GM23338 (cell line): ENCODE results near the gene B4GAT1. TPM values are rescaled to one million over a fixed set of nuclear protein-coding genes. Genes with fewer than 3 reads are reported as not detected.

Source experiments
- ATAC-seq: fragments of 200-7000 bp; cut with Tn5 transposase; 3 replicates; pipeline ENCODE4 v1.9.1; 2020
- DNase-seq: peaks from one replicate; pipeline ENCODE4 v3.0.0-alpha.2; 2015; ENCODE audit warnings: low spot score
- H2AFZ ChIP-seq: fragments of 200-600 bp; sonication (generic); 2 replicates; pipeline ENCODE4 v1.8.0; 2016; ENCODE audit warnings: antibody characterized with exemption, mild to moderate bottlenecking, moderate library complexity
- H3F3A ChIP-seq: fragments of 200-600 bp; sonication (generic); replicated peaks from 2 replicates; pipeline ENCODE4 v1.8.0; 2017; ENCODE audit warnings: antibody characterized with exemption, mixed run types, low read depth
- H3K27ac ChIP-seq: fragments of 200-600 bp; sonication (generic); 2 replicates; pipeline ENCODE4 v1.6.1; 2016; ENCODE audit warnings: low read depth
- H3K27me3 ChIP-seq: fragments of 200-600 bp; sonication (generic); 2 replicates; pipeline ENCODE4 v1.8.0; 2016; ENCODE audit warnings: mild to moderate bottlenecking, mixed run types, moderate library complexity; ENCODE audit not compliant: insufficient read depth
- H3K36me3 ChIP-seq: fragments of 200-600 bp; sonication (generic); 2 replicates; pipeline ENCODE4 v1.8.0; 2016; ENCODE audit warnings: mild to moderate bottlenecking; ENCODE audit not compliant: insufficient read depth
- H3K4me1 ChIP-seq: fragments of 200-600 bp; sonication (generic); 2 replicates; pipeline ENCODE4 v1.8.0; 2016; ENCODE audit warnings: mild to moderate bottlenecking, moderate library complexity; ENCODE audit not compliant: insufficient read depth
- H3K4me2 ChIP-seq: fragments of 200-600 bp; sonication (generic); 2 replicates; pipeline ENCODE4 v1.7.1; 2017; ENCODE audit warnings: mixed run types
- H3K4me3 ChIP-seq: fragments of 200-600 bp; sonication (generic); 2 replicates; pipeline ENCODE4 v1.6.1; 2016; ENCODE audit warnings: mixed run types
- H3K79me2 ChIP-seq: fragments of 200-600 bp; sonication (generic); replicated peaks from 2 replicates; pipeline ENCODE4 v1.8.0; 2017; ENCODE audit warnings: mild to moderate bottlenecking; ENCODE audit not compliant: insufficient read depth
- H3K9me2 ChIP-seq: fragments of 200-600 bp; sonication (generic); 2 replicates; pipeline ENCODE4 v1.8.0; 2017; ENCODE audit not compliant: insufficient read depth
- H4K20me1 ChIP-seq: fragments of 200-600 bp; sonication (generic); replicated peaks from 2 replicates; pipeline ENCODE4 v1.8.0; 2017; ENCODE audit warnings: mild to moderate bottlenecking; ENCODE audit not compliant: insufficient read depth
- H3K27ac Mint-ChIP-seq: 2 replicates; pipeline ENCODE4 v1.8.0; 2020; ENCODE audit warnings: inconsistent platforms, mild to moderate bottlenecking, moderate library complexity, mixed read lengths
- H3K27me3 Mint-ChIP-seq: 3 replicates; pipeline ENCODE4 v1.8.0; 2022; ENCODE audit warnings: low read depth, mild to moderate bottlenecking, moderate library complexity, mixed read lengths, inconsistent platforms; ENCODE audit not compliant: insufficient read depth, poor library complexity
- H3K36me3 Mint-ChIP-seq: 3 replicates; pipeline ENCODE4 v1.8.0; 2021; ENCODE audit warnings: low read depth, mild to moderate bottlenecking, inconsistent platforms, moderate library complexity, mixed read lengths
- H3K4me1 Mint-ChIP-seq: 3 replicates; pipeline ENCODE4 v1.8.0; 2020; ENCODE audit warnings: mild to moderate bottlenecking, inconsistent platforms, mixed read lengths
- H3K4me3 Mint-ChIP-seq: 3 replicates; pipeline ENCODE4 v1.8.0; 2021; ENCODE audit warnings: moderate library complexity, mild to moderate bottlenecking, inconsistent platforms, mixed read lengths
- H3K9me3 Mint-ChIP-seq: 3 replicates; pipeline ENCODE4 v1.8.0; 2020; ENCODE audit warnings: moderate library complexity, mild to moderate bottlenecking, inconsistent platforms, mixed read lengths
- CREB1 ChIP-seq: fragments of 250-450 bp; sonication (Bioruptor Pico); IDR thresholded peaks from 2 replicates; pipeline ENCODE4 v1.5.0; 2020; ENCODE audit warnings: low read depth, mild to moderate bottlenecking, moderate library complexity
- CTCF ChIP-seq, 2 experiments: fragments of 200-600 bp in 1 of 2; sonication (generic) in 1 of 2; conservative IDR thresholded peaks; 2 replicates each; pipeline versions ENCODE4 v1.5.1 to v1.6.1; 2016 to 2017; ENCODE audit warnings: antibody characterized with exemption in 2 of 2, low read depth in 2 of 2, mild to moderate bottlenecking in 2 of 2, moderate library complexity in 1 of 2
- ETS1 ChIP-seq: IDR thresholded peaks from 2 replicates; pipeline ENCODE4 v1.6.1; 2016; ENCODE audit warnings: antibody characterized with exemption
- EZH2 ChIP-seq: fragments of 200-600 bp; sonication (generic); IDR thresholded peaks from one replicate; pipeline ENCODE4 v1.8.0; 2017; ENCODE audit warnings: antibody characterized with exemption, mild to moderate bottlenecking, low read depth; ENCODE audit not compliant: unreplicated experiment
- EZH2phosphoT487 ChIP-seq: fragments of 200-600 bp; sonication (generic); IDR thresholded peaks from one replicate; pipeline ENCODE4 v1.8.1; 2018; ENCODE audit warnings: antibody characterized with exemption; ENCODE audit not compliant: unreplicated experiment
- JUNB ChIP-seq: IDR thresholded peaks from one replicate; pipeline ENCODE4 v1.6.1; 2016; ENCODE audit warnings: antibody characterized with exemption; ENCODE audit not compliant: unreplicated experiment
- POLR2AphosphoS5 ChIP-seq: IDR thresholded peaks from 2 replicates; pipeline ENCODE4 v1.6.1; 2016; ENCODE audit warnings: antibody characterized with exemption, low read depth
- REST ChIP-seq: IDR thresholded peaks from one replicate; pipeline ENCODE4 v1.6.1; 2018; ENCODE audit warnings: antibody characterized with exemption; ENCODE audit not compliant: unreplicated experiment
- STAT1 ChIP-seq: IDR thresholded peaks from one replicate; pipeline ENCODE4 v1.6.1; 2016; ENCODE audit warnings: antibody characterized with exemption; ENCODE audit not compliant: unreplicated experiment
- ZNF114 ChIP-seq: fragments of 250-450 bp; sonication (Bioruptor Pico); IDR thresholded peaks from 2 replicates; pipeline ENCODE4 v1.5.0; 2020; ENCODE audit warnings: mild to moderate bottlenecking, moderate library complexity
- ZNF331 ChIP-seq: fragments of 250-450 bp; sonication (Bioruptor Pico); IDR thresholded peaks from 2 replicates; pipeline ENCODE4 v1.5.0; 2020; ENCODE audit warnings: low read depth, mild to moderate bottlenecking, moderate library complexity
- ZNF462 ChIP-seq: fragments of 250-450 bp; sonication (Bioruptor Pico); IDR thresholded peaks from 2 replicates; pipeline ENCODE4 v1.5.0; 2020; ENCODE audit warnings: mild to moderate bottlenecking, moderate library complexity
- polyA plus RNA-seq: library from polyadenylated mRNA; unstranded; fragments of >200 nt; fragmentation: Nextera tagmentation; extraction: Ambion mirVana; gene quantifications from 2 replicates; pipeline ENCODE4 v1.2.1, GENCODE V29; 2016
- total RNA-seq: library from RNA; depleted of rRNA; stranded (reverse); fragments of >200 nt; shearing (Covaris generic); gene quantifications from 2 replicates; pipeline ENCODE4 v1.2.3, GENCODE V29; 2014

B4GAT1 gene
- total and polyA plus RNA-seq, 2 experiments from 2014 or later: 23.5 to 41.9 TPM

GRCh38 chr11:66314561-66315497 lies 32.6 kb downstream of the B4GAT1 start:
- H3K4me1 ChIP-seq: peaks cover 32% of the 10 kb centered on the region
- no peak overlapping the region for H2AFZ ChIP-seq
- H3K27me3 Mint-ChIP-seq: peaks cover 26% of the 10 kb centered on the region
- DNase-seq: no peak
- H3F3A ChIP-seq: peaks cover 16% of the 10 kb centered on the region; the same call in 1 of the 2 replicates
- no peaks in the 10 kb centered on the region for H3K36me3 ChIP-seq
- peaks cover 15% of the 10 kb centered on the region for H3K9me3 Mint-ChIP-seq
- TF ChIP-seq EZH2 (no peak), JUNB (no peak), ZNF331 (CRISPR knock-in tag) (no peak), CREB1 (no peak), CTCF (conservative IDR thresholded peaks at IDR 0.05; ENCODE audit: low read depth in 2 of 2) (no peak), EZH2phosphoT487 (no peak), POLR2AphosphoS5 (no peak), ZNF462 (CRISPR knock-in tag) (no peak), ZNF114 (CRISPR knock-in tag) (no peak), REST (no peak), STAT1 (no peak), ETS1 (no peak)
- no peaks in the 10 kb centered on the region for H3K27me3 ChIP-seq
- no peak for ATAC-seq
- no peaks in the 10 kb centered on the region for H4K20me1 ChIP-seq
- H3K79me2 ChIP-seq: no peaks in the 10 kb centered on the region
- H3K36me3 Mint-ChIP-seq: peaks cover 16% of the 10 kb centered on the region
- H3K4me3 ChIP-seq: no peak overlapping the region
- H3K27ac Mint-ChIP-seq: no peak overlapping the region
- H3K4me1 Mint-ChIP-seq: peaks cover 42% of the 10 kb centered on the region
- H3K4me2 ChIP-seq: peak overlapping the region; percentile 89; the same call in 1 of the 2 replicates
- H3K9me2 ChIP-seq: no peaks in the 10 kb centered on the region
- H3K4me3 Mint-ChIP-seq: no peak overlapping the region; the same call in 2 of the 3 replicates
- no peak overlapping the region for H3K27ac ChIP-seq
